Activated CD4-positive, alpha-beta T cell treated with anti-CD3 and anti-CD28 coated beads, Interleukin-2, amount 10 ng/mL, durations not matched to agents 7 days and 5 days (primary cell): ENCODE results near the gene LCP1. TPM values are rescaled to one million over a fixed set of nuclear protein-coding genes. Genes with fewer than 3 reads are reported as not detected.

Experiments
- CTCF ChIA-PET: fragments of 350-600 bp; sonication (Branson Sonifier 250); formaldehyde crosslinking; loops from one replicate; lab custom pipeline; 2021; ENCODE audit warnings: antibody characterized with exemption; lab: Charles Lee
- POLR2A ChIA-PET: fragments of 350-600 bp; sonication (Branson Sonifier 250); formaldehyde crosslinking; loops from one replicate; lab custom pipeline; 2021; ENCODE audit warnings: antibody characterized with exemption; lab: Charles Lee
- DNase-seq: peaks from one replicate; pipeline ENCODE4 v3.0.0-alpha.2; 2020
- H3K27ac Mint-ChIP-seq: one replicate; pipeline ENCODE4 v1.8.0; 2021; ENCODE audit warnings: mild to moderate bottlenecking, moderate library complexity, mixed read lengths
- H3K27me3 Mint-ChIP-seq: one replicate; pipeline ENCODE4 v1.8.0; 2021; ENCODE audit warnings: mixed read lengths
- H3K36me3 Mint-ChIP-seq: one replicate; pipeline ENCODE4 v1.8.0; 2021; ENCODE audit warnings: low read depth, mixed read lengths
- H3K4me1 Mint-ChIP-seq: one replicate; pipeline ENCODE4 v1.8.0; 2021; ENCODE audit warnings: mixed read lengths
- H3K4me3 Mint-ChIP-seq: one replicate; pipeline ENCODE4 v1.8.0; 2021; ENCODE audit warnings: mild to moderate bottlenecking, moderate library complexity, mixed read lengths
- H3K9me3 Mint-ChIP-seq: one replicate; pipeline ENCODE4 v1.8.0; 2021; ENCODE audit warnings: mixed read lengths
- total RNA-seq, 2 experiments: library from RNA; stranded (reverse); gene quantifications; one replicate each; pipeline ENCODE4 v1.2.3, GENCODE V29; 2021

The LCP1 gene
- total RNA-seq, 2 experiments from 2014 or later: 1,260 to 1,323 TPM

DNA sequence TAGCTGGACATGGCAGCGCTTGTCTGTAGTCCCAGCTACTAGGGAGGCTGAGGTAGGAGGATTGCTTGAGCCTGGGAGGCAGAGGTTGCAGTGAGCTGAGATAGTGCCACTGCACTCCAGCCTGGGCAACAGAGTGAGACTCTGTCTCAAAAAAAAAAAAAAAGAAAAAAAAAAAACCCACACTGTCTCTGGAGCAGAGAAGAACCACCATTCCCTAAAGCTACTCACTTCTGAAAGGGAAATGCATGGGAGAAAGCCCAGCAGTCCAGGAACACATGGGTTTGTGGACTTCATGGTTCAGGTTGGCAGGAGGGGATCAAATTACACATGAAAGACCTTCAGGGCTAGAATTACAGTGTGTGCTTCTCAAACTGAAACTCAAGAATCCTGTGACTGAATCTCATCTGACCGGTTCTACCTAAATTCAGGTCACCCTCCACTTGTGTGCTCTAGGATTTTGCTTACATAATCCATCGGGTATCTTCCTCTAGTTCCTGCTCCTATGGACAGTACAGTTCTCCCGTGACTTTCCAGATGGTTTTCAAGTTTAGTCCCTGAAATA, 46.9 kb downstream of the LCP1 start:
- POLR2A ChIA-PET: no interaction called here
- Mint-ChIP-seq H3K36me3 (peaks cover 77% of the 10 kb centered on the region), H3K27ac (no peak overlapping the region), H3K9me3 (no peaks in the 10 kb centered on the region), H3K4me1 (peaks cover 23% of the 10 kb centered on the region), H3K27me3 (no peaks in the 10 kb centered on the region), H3K4me3 (no peak overlapping the region)
- CTCF ChIA-PET: interaction anchor here (0.6 to 2.3 kb wide), 3 partner anchors 8 to 17 kb away, joined by 3 to 7 read pairs (median 4); no protein-coding TSS in a partner anchor
- no peak for DNase-seq

DNA sequence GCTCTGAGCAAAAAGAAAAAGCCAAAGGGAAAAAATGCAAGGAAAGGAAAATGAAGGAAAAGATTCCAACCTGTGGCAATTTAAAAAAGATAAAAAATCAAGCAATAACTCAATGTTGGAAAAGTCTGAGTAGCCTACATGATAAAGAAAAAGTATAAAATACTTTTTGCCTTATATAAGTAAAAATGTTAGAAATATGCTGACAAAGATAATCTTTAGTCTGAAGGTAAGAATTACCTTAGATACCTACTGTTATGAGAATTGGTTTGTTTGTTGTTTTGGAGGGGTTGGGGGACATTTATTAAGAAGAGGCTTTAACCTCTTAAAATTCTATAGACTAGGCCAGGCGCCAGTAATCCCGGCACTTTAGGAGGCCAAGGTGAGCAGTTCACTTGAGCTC, 47.5 kb downstream of the LCP1 start:
- H3K27ac Mint-ChIP-seq: no peak overlapping the region
- CTCF ChIA-PET: interaction anchor here (0.7 kb wide), 1 partner anchor 149 kb away, joined by 6 read pairs; no protein-coding TSS in a partner anchor
- peaks cover 20% of the 10 kb centered on the region for H3K4me1 Mint-ChIP-seq
- H3K4me3 Mint-ChIP-seq: no peak overlapping the region
- H3K9me3 Mint-ChIP-seq: no peaks in the 10 kb centered on the region
- DNase-seq: no peak
- peaks cover 79% of the 10 kb centered on the region for H3K36me3 Mint-ChIP-seq
- H3K27me3 Mint-ChIP-seq: no peaks in the 10 kb centered on the region
- POLR2A ChIA-PET: no interaction called here

DNA sequence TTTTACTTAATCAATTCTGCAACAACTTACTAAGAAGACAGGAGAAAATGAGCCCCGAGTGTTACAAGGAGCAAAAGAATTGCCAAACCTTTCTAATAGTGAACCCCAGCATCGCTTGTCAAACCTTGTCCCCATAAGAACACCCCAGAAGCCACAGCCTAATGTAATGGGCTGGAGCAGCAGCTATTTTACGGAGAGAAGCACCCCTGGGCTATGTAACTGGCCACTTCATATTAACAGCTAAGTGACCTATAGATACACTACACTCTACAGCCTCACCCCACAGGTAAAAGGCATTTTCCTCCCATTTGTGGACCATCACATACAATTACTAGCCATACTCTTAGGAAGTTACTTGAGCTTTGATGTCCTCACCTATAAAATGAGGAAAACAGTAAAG, 49.9 kb downstream of the LCP1 start:
- Mint-ChIP-seq H3K4me1 (peaks cover 26% of the 10 kb centered on the region), H3K36me3 (peaks cover 77% of the 10 kb centered on the region), H3K27ac (no peak overlapping the region), H3K4me3 (no peak overlapping the region), H3K27me3 (no peaks in the 10 kb centered on the region), H3K9me3 (no peaks in the 10 kb centered on the region)
- CTCF ChIA-PET: interaction anchor here (0.7 to 1.4 kb wide), 6 partner anchors 11 to 211 kb away, joined by 3 to 5 read pairs (median 3); no protein-coding TSS in a partner anchor
- POLR2A ChIA-PET: interaction anchor here (0.6 kb wide), 1 partner anchor 26 kb away, joined by 3 read pairs; no protein-coding TSS in a partner anchor
- no peak for DNase-seq

DNA sequence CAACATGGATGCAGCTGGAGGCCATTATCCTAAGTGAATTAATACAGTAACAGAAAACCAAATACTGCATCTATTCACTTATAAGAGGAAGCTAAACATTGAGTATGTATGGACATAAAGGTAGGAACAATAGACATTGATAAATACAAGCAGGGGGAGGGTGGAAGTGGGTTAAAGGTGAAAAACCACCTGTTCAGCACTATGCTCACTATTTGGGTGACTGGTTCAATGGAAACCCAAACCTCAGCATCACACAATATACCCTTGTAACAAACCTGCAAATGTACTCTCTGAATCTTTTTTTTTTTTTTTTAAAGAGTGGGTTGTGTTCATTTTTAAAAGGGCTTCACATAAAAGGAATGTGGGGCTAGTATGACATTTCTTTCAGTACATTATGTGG, 50.3 kb downstream of the LCP1 start:
- no peak for DNase-seq
- Mint-ChIP-seq H3K4me1 (peaks cover 29% of the 10 kb centered on the region), H3K27ac (no peak overlapping the region), H3K36me3 (peaks cover 77% of the 10 kb centered on the region), H3K4me3 (no peak overlapping the region), H3K9me3 (no peaks in the 10 kb centered on the region), H3K27me3 (no peaks in the 10 kb centered on the region)
- ChIA-PET POLR2A (no interaction called here), CTCF (interaction anchor here (1.0 to 1.4 kb wide), 5 partner anchors 11 to 40 kb away, joined by 3 to 5 read pairs (median 3); no protein-coding TSS in a partner anchor)

DNA sequence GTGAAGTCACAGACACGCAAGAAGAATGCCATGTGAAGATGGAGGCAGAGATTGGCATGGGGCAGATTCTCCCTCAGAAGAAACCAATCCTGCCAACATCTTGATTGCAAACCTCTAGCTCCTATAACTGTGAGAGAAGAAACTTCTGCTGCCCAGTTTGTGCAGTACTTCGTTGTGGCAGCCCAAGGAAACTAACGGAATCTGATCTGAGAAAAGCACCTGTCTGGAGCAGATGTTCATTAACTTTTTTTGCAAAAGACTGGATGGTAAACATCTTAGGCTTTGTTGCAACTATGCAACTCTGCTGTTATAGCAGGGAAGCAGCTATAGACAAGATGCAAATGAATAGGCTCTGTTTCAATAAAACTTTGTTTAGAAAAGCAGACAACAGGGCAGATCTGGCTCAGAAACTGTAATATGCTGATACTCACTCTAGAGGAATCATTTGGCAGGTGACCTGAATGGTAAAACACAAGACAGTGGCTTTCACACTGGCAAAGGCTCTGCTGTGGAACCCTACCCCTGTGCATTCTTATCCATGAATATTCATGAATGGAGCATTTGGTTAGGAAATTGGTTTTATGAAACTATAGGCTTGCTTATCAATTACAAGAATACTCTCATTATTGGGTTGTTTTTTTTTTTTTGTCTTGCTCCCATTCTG, 51.9 kb downstream of the LCP1 start:
- CTCF ChIA-PET: interaction anchor here (1.1 to 1.5 kb wide), 3 partner anchors 11 to 21 kb away, joined by 3 to 4 read pairs (median 3); no protein-coding TSS in a partner anchor

DNA sequence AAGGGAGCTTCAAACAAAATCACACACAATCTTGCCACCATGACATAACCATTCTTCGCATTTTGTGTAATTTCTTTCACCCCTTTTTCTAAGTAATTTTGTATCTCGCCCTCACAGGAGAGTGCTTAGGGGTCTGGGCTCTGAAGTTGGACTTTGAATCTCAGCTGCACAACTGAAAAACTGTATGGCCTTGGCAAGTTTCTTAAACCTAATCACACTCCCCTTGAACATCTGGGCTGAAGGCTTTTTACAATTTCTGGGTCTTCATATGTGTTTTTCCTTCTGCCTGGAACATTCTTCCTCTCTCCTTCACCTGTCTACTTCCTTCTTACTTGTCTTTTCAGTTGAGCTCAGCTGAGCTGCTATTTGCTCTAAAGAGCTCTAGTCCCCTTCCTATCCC, 52.9 kb downstream of the LCP1 start:
- Mint-ChIP-seq H3K9me3 (no peaks in the 10 kb centered on the region), H3K27ac (no peak overlapping the region), H3K4me1 (peaks cover 46% of the 10 kb centered on the region), H3K36me3 (peaks cover 72% of the 10 kb centered on the region), H3K27me3 (no peaks in the 10 kb centered on the region), H3K4me3 (no peak overlapping the region)
- DNase-seq: no peak
- POLR2A ChIA-PET: no interaction called here
- CTCF ChIA-PET: interaction anchor here (0.6 to 1.5 kb wide), 5 partner anchors 10 to 278 kb away, joined by 3 to 4 read pairs (median 3); no protein-coding TSS in a partner anchor

More for the DNA sequence above, 51.9 kb downstream of the LCP1 start:
- DNase-seq: no peak
- no peaks in the 10 kb centered on the region for H3K9me3 Mint-ChIP-seq
- H3K27ac Mint-ChIP-seq: peak overlapping the region; percentile 32
- H3K4me3 Mint-ChIP-seq: no peak overlapping the region
- peaks cover 40% of the 10 kb centered on the region for H3K4me1 Mint-ChIP-seq
- POLR2A ChIA-PET: no interaction called here
- no peaks in the 10 kb centered on the region for H3K27me3 Mint-ChIP-seq
- peaks cover 75% of the 10 kb centered on the region for H3K36me3 Mint-ChIP-seq

DNA sequence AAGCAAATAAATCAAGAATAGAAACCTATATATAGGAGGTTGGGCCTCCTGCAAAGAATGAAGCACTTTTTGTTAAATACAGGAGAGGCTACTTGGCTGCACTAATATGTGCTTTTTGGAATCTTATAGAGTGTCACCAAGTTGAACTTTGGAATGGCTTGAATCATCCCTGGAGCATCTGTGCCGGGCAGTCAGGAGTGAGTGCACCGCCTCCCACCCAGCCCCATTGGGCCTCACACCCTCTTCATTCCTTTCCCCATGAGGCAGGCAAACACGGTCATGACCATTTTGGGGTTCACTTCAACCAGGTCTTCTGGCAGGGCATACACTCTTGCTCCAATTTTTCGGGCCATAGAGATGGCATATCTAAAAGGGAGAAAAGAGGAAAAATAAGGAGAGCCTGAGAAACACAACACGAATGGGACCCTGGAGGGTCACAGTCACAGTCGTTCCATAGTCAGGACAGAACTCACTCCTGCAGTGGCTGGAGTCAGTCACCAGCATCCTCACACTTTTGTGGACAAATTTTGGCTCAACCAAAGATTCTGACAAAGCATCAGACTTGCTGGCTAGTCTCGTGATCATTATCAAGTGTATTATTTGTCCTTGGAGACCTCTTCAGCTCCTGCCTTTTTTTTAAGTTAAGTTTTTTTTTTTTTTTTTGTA, 54.5 kb downstream of the LCP1 start:
- no peaks in the 10 kb centered on the region for H3K9me3 Mint-ChIP-seq
- peaks cover 58% of the 10 kb centered on the region for H3K36me3 Mint-ChIP-seq
- CTCF ChIA-PET: interaction anchor here (0.6 to 2.2 kb wide), 9 partner anchors 8 to 194 kb away, joined by 3 to 7 read pairs (median 5); no protein-coding TSS in a partner anchor
- peaks cover 43% of the 10 kb centered on the region for H3K4me1 Mint-ChIP-seq
- POLR2A ChIA-PET: interaction anchor here (0.6 kb wide), 2 partner anchors 25 to 168 kb away, joined by 3 read pairs; no protein-coding TSS in a partner anchor
- peak overlapping the region; percentile 63 for H3K27ac Mint-ChIP-seq
- DNase-seq: no peak
- H3K27me3 Mint-ChIP-seq: no peaks in the 10 kb centered on the region
- H3K4me3 Mint-ChIP-seq: no peak overlapping the region

DNA sequence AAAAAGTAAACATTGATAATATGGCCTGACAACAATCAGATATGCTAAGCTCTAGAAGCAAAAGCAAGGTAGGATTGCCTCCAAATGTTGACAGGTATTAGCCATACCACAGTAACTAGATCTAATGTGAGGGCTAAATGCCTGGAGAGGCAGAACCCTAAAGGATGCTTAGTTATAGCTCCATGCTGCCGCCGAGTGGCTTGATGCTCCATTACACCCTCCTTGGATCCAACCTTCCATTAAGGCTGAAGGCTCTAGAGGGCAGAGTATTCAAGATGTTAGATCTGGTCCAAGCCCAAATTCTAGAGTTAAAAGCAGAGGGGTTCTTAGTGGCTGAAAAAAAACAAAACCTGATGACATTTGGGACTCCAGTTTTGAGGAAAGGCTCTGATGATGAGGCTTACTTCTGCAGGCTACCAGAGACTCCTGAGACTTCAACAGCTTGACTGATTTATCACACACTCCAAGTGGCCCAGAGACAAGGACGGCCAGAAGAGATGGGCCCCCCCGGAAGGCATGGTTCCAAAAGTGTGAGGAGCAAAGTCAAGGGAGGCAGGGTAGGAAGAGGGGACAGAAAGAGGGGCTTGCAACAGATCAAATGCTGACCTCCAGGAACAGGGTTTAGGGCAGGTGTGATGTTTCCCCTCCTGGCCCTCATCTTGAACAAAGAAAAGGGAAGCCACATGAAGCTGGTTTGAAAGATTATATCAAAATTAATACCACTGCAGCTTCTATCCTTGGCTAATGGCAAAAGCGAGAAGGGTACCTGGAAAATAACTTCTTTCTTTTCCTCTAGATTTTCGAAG, 55.2 kb downstream of the LCP1 start:
- no peaks in the 10 kb centered on the region for H3K27me3 Mint-ChIP-seq
- H3K9me3 Mint-ChIP-seq: no peaks in the 10 kb centered on the region

DNA sequence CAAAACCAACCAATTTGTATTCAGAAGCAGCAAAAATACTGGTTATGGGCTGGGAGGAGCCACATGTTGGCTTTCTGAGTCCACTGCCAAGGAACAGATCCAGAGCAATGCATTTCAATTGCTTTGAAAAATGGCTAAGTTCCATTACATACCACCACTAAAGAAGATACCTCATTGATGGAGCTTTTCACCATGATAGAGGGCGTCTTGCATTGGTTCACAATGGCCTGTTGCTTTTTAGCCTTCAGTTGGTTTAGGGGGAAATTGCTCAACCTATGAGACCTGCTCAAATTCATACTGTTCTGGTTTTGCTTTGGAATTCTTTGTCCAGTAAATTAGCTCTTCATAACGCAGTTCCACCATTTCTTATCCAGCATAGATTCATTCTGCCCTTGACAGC, 55.9 kb downstream of the LCP1 start:
- Mint-ChIP-seq H3K27me3 (no peaks in the 10 kb centered on the region), H3K4me3 (no peak overlapping the region)
- POLR2A ChIA-PET: no interaction called here

More for the DNA sequence above, 55.2 kb downstream of the LCP1 start:
- Mint-ChIP-seq H3K27ac (peak overlapping the region; percentile 2), H3K4me3 (no peak overlapping the region), H3K36me3 (peaks cover 52% of the 10 kb centered on the region), H3K4me1 (peaks cover 39% of the 10 kb centered on the region)
- peak; percentile 72 for DNase-seq
- POLR2A ChIA-PET: interaction anchor here (0.6 kb wide), 1 partner anchor 24 kb away, joined by 3 read pairs; no protein-coding TSS in a partner anchor
- CTCF ChIA-PET: interaction anchor here (0.6 to 2.2 kb wide), 17 partner anchors 9 to 503 kb away, joined by 3 to 7 read pairs (median 4); no protein-coding TSS in a partner anchor

DNA sequence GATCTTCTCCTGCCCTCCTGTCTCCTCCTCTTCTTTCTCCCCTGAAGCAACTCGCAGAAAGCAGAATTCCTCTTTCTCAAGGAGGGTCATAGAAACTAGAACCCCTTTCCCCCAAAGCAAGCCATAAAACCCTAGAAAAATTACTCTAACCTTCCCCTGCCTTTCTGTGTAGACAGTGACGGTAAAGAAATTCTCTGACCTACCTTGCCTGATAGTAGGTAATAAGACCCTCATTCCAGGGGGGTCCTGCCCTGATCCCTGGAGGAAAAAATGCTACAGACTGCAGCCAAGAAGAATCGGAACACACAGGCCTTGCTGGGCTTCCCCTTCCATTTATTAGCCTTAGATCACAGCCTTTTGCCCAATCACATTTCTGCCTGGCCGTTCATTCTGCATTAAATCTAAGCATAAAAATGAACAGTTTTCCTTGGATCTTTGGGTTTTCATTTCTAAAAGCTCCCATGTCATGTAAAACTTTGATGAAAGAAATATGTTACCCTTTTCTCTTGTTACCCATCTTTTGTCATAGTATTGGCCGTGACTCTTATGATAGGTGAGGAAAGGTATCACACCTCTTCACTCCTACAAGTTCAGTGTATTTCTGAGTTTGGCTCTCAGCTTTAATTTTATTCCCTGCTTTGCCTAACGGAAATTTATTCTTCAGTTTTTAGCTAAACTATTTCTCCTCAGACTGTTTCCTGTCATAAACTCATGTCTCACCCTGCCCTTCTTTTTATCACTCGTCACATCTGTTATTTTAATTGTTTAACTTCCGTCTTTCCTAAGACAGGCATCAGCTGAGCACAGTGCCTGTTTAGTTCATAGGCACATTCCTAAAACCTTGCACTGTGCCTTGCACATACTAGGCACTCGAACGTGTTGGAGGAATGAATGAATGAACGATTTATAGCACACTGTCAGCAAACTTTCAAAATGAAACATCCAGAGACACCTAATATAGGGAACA, 56.7 kb downstream of the LCP1 start:
- Mint-ChIP-seq H3K27me3 (no peaks in the 10 kb centered on the region), H3K27ac (peak overlapping the region; percentile 55), H3K4me1 (peaks cover 34% of the 10 kb centered on the region), H3K4me3 (no peak overlapping the region), H3K9me3 (no peaks in the 10 kb centered on the region), H3K36me3 (peaks cover 38% of the 10 kb centered on the region)
- ChIA-PET POLR2A (no interaction called here), CTCF (interaction anchor here (0.8 to 2.2 kb wide), 4 partner anchors 16 to 162 kb away, joined by 3 to 5 read pairs (median 3); no protein-coding TSS in a partner anchor)
- DNase-seq: no peak

More for the DNA sequence above, 55.9 kb downstream of the LCP1 start:
- Mint-ChIP-seq H3K9me3 (no peaks in the 10 kb centered on the region), H3K4me1 (peaks cover 35% of the 10 kb centered on the region), H3K27ac (peak overlapping the region; percentile 55), H3K36me3 (peaks cover 46% of the 10 kb centered on the region)
- no peak for DNase-seq
- CTCF ChIA-PET: interaction anchor here (0.8 to 2.2 kb wide), 14 partner anchors 10 to 502 kb away, joined by 3 to 7 read pairs (median 4); no protein-coding TSS in a partner anchor

DNA sequence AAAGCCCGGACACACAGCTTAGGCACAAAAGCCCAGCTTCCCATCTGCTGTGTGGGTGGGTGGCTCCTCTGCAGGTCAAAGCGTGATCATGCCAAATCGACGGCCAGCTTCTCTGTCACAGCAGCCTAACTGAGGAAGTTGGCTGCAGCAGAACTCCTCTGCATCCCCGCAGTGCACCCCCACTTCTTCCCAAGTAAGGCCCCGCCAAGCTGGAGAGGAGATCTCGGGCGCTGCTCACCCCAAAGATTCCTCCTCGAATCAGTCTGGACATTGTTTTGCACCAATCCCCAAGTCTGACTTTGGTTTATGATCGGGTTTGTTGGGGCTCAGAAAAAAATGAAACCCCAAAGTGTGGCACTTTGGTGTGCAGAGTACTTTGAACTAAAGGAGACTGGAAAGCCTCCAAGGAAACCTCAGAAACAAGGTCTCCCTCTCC, 57.4 kb downstream of the LCP1 start:
- ChIA-PET CTCF (no interaction called here), POLR2A (no interaction called here)
- H3K4me1 Mint-ChIP-seq: peaks cover 33% of the 10 kb centered on the region
- H3K27me3 Mint-ChIP-seq: peaks cover 2% of the 10 kb centered on the region
- H3K27ac Mint-ChIP-seq: peak overlapping the region; percentile 38
- no peaks in the 10 kb centered on the region for H3K9me3 Mint-ChIP-seq
- H3K36me3 Mint-ChIP-seq: peaks cover 31% of the 10 kb centered on the region
- peak; percentile 15 for DNase-seq
- no peak overlapping the region for H3K4me3 Mint-ChIP-seq
